ENCODE data around the gene GRIN2A.

Gene GRIN2A

DNA sequence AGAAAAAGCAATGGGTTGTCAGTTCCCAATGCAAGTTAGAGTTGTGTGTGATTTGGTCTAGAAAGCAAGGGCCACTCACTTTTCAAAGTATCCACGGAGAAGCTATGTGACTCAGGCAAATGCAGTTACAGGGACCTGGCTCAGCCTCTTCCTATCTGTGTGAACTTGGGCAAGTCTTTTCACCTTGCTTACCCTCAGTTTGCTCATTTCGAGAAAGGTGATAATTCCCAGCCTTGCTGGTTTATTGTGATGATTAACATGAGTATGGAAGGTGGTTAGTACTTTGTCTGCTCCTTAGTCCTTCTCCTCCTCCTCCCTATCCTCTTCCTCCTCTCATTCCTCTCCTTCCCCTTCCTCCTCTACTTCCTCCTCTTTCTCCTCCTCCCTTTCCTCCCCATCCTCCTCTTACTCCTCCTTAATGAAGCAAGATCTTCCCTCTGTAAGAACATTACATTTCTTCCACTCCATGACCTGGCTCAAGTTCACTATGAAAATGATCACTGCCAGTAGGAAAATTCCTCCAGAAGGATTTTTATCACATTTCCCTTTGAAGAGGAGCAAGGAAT is 204.0 kb downstream of the GRIN2A start:
- TF ChIP-seq, protein P1, sequence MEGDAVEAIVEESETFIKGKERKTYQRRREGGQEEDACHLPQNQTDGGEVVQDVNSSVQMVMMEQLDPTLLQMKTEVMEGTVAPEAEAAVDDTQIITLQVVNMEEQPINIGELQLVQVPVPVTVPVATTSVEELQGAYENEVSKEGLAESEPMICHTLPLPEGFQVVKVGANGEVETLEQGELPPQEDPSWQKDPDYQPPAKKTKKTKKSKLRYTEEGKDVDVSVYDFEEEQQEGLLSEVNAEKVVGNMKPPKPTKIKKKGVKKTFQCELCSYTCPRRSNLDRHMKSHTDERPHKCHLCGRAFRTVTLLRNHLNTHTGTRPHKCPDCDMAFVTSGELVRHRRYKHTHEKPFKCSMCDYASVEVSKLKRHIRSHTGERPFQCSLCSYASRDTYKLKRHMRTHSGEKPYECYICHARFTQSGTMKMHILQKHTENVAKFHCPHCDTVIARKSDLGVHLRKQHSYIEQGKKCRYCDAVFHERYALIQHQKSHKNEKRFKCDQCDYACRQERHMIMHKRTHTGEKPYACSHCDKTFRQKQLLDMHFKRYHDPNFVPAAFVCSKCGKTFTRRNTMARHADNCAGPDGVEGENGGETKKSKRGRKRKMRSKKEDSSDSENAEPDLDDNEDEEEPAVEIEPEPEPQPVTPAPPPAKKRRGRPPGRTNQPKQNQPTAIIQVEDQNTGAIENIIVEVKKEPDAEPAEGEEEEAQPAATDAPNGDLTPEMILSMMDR (IDR thresholded peaks at IDR 0.05; ENCODE audit: low read depth, low read length), result no peak

DNA sequence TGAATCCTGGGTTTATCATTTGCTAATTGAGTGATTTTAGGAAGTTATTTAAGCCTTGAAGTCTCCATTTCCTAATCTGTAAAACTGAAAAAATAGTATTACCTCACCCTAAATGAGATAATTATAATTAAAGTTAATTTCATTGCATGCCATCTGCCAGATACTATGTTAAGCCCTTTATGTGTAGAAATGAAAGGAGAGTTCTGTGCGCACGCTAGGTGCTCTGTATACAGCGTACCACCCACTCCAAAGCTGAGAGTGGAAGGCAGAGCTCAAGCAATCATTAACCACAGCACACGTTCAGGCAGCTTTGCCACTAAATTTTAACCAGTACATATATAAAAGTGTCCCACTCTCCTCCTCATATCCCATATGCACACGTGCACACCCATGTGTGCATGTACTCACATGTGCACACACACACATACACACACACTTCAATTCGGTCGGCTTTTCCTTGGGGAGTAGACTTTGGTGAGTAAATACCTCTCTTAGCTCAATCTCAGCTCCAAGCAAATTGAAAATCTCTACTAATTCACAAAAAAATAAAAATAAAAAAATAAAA is 204.8 kb downstream of the GRIN2A start:
- TF ChIP-seq, protein P1 (IDR thresholded peaks at IDR 0.05; ENCODE audit: low read depth, low read length), result no peak

More for the DNA sequence above, 204.0 kb downstream of the GRIN2A start:
- H3K4me3 ChIP-seq (ENCODE audit: low read depth, low read length), result no peak overlapping the region

DNA sequence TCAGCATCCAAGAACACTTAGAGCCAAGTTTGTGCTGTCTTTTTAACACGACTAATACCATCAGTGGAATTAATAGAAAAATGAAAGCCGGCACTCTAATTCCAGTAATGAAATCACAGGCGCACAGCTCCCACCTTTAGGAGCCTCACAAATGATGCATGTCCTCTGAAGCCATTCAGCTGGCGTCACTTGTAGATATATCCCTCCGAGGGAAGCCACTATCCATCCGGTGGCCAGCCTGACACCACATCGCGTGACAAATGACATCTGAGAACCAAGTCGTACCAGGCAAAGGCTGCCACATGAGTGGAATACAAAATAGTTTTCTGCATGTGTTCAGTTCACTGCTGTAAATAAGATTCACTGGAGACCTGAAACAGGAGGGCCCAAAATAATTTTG is 205.6 kb downstream of the GRIN2A start:
- no peak overlapping the region for H3K4me3 ChIP-seq (ENCODE audit: low read depth, low read length)
- TF ChIP-seq, protein P1 (IDR thresholded peaks at IDR 0.05; ENCODE audit: low read depth, low read length), result no peak

More for the DNA sequence above, 204.8 kb downstream of the GRIN2A start:
- no peak overlapping the region for H3K4me3 ChIP-seq (ENCODE audit: low read depth, low read length)

DNA sequence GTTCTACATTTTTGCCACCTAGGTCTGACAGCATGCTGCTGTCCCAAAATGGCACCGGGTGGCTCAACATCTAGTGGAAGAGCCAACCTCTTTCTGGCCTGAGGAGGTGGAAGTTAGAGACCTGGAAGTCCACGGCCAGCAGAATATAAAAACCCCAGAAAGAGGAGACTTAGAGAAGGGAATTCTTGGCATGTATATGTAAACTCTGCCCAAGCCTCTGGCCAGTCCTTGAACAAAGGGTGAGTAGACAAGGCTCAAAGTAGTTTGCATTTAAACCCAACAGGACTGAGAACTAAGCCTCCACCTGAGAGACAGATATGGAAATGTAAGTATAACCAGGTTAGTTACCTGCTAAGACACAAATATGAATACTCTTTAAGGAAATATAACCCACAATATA is 210.3 kb downstream of the GRIN2A start:
- H3K4me3 ChIP-seq (ENCODE audit: low read depth, low read length), result no peak overlapping the region
- TF ChIP-seq, protein P1 (IDR thresholded peaks at IDR 0.05; ENCODE audit: low read depth, low read length), result no peak

DNA sequence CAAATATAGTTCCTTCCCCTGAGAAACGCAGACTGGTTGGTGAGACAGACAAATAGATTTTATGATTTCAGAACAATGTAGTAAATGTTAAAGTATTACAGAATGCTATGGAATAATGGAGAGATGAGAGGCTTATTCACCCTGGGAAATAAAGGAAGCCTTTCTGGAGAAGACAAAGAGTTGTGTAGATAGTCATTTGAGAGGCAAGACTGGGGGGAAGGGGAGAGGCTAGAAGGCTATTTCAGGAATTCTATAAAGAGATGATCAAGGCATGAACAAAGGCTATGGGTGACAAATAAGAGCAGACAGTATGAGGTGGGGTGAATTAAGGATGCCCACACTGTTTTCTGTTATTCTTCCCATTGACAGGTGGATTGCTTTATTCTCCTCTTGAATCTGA is 211.4 kb downstream of the GRIN2A start:
- TF ChIP-seq, protein P1 (IDR thresholded peaks at IDR 0.05; ENCODE audit: low read depth, low read length), result no peak
- no peak overlapping the region for H3K4me3 ChIP-seq (ENCODE audit: low read depth, low read length)

DNA sequence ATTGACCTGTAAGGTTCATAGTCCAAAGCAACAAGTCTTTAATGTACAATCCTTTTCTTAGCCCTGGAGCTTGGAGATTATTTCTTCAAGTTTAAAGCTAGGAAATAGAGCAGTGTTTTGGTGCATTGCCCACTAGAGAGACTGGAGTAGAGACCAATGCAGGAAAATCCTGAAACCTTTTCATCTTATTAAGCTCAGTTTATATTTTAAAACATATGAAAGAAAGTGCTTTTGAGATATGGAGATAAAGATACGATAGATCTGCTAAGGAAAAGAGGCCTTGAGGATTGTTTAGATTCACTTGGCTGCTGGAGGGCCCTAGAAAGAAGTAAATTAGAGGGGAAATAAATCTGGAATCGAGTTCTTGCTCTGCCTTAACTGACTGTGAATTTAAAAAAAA is 212.0 kb downstream of the GRIN2A start:
- TF ChIP-seq, protein P1 (IDR thresholded peaks at IDR 0.05; ENCODE audit: low read depth, low read length), result no peak
- no peak overlapping the region for H3K4me3 ChIP-seq (ENCODE audit: low read depth, low read length)

DNA sequence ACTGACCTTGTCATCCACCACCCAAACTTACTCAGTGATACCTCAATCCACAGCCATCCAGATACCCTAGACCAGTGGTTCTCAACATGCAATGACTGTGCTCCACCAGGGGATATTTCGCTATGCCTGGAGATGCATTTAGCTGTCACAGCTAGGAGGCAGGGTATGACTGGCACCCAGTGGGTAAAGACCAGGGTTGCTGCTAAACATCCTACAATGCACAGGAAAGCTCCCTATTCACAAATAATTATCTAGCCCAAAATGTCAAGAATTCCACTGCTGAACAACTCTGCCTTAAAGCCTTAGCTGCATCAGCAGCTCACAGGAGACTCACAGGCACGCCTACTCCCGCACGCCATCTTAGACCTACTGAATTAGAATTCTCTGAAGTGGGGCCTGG is 212.6 kb downstream of the GRIN2A start:
- TF ChIP-seq, protein P1 (IDR thresholded peaks at IDR 0.05; ENCODE audit: low read depth, low read length), result no peak
- H3K4me3 ChIP-seq (ENCODE audit: low read depth, low read length), result no peak overlapping the region
